Hematopoietic multipotent progenitor cell treated with erythropoietin and hydrocortisone succinate and interleukin-3 and kit ligand, for 17 days (in vitro differentiated cells): Measurements from ENCODE around the gene DNAJB6.
"Not testable (repeated sequence)": the region's sequence is repeated elsewhere in the genome, so short reads cannot be mapped to it uniquely, and the experiment has no call there.

Experiments
- DNase-seq: peaks from one replicate; pipeline ENCODE4 v3.0.0-alpha.2; 2015; ENCODE audit warnings: low spot score

DNAJB6 gene

DNA sequence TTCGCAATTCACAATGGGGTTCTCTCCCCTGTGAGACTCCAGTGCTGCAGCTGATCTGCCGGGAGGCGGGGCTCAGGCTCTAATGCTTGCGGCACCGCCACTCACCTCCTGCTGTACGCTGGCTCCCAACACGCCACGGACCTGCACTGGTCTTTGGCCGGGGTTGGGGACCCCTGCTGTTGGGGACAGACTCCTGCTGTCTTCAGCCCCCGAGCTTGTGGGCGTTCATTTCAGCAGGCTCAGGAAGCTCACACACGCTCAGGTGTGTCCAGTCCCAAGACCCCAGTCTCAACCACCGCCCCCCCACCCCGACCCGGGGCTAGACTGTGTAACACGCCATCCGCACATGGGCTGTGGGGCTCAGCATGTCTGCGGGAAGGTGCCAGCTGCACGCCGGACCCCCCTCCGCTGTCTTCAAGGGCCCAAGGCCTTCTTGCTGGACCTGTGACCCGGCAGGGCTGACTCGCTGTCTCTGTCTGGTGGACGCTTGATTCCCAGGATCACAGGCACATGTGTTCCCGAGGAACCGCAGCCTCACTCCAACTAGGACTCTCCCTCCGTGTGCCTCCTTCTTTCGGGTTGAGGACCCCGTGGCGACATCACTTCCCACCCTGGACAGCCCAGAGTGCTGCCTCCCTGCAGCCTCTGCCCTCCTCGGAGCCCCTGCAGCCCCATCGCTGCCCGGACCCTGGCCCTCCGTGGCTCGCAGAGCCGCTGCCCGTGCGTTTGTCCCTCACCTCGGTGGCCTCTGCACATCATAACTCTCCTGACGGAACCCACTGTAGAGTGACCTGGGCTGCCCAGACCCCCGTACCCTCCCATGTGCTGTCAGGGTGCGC is 106.4 kb downstream of the DNAJB6 start:
- no peak for DNase-seq

DNA sequence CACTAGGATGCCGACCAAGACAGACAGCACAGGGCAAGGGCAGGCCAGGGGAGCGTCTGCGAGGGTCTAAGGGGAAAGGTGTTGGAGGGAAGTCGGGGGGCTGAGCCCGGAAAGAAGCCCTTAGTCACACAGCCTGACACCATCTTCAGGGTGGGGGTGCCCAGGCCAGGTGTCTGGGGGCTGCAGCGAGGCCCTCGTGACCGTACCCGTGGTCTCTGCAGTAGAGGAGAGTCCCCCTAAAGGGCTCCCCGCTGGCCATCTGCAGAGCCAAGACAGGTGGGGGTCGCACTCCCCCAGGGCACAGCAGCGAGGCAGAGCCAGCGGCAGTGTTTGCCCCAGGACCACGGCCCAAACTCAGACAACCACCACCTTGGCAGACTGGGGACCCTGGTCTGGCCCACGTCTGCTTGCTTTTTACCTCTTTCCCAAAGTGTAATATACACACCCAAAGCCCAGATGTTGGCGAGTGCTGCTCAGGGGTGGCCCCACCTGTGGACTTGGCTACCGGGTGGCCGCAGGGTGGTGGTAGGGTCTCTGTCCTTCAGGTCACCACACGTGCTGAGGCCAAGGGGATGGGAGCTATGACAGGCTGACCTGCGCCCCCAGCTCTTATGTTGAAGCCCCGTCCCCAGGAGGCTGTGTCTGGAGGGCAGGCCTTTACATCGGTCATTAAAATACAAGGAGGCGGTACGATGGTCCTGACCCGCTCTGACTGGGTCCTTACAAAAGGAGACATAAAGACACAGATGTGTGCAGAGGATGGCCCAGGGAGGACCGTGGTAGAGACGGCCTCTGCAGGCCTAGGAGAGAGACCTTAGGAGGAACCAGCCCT is 107.4 kb downstream of the DNAJB6 start:
- DNase-seq = no peak

DNA sequence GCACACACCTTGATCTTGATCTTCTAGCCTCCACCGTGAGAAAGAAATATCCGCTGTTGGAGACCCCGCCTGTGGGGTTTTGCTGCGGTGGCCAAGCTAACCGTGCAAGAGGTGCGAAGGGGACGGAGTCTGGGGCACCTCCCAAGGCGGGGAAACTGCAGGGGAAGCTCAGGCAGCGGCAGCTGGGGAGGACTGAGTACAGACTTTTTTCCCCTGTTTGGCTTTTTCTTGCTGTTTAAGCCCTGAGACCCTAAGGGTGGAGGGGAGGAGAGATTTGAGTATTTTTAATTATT is 108.0 kb downstream of the DNAJB6 start:
- DNase-seq = no peak

DNA sequence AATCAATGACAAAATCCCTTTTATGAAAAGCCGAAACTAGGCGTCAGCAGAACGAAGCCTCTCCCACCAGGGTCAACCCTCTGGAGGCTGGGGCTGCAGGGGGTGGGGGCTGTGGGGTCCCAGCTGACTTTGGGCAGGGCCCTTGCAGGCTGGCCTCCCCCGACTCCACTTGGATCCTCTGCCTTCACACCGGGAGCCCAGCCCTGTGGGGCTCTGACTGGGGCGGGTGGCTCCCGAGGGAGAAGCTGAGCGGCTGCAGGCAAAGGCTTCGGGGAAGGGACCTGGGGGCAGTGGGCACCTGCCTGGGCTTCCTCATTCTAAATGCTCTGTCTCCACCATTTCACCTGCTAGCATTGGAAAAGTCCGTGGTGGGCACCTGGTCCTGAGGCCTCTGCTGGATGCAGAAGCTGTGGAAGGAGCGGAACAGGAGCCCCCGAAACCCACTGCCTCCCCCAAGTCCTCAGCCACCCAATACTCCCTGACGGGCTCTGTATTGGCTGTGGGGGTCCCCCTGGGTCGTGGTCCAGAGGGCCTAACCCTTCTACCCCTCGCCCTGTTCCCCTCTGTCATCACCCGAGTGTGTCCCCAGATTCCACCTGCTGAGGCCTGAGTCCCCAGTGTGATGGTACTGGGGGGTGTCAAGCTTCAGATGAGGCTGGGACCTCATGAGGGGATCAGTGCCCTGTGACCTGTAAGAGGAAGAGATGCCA is 108.6 kb downstream of the DNAJB6 start:
- DNase-seq = no peak

DNA sequence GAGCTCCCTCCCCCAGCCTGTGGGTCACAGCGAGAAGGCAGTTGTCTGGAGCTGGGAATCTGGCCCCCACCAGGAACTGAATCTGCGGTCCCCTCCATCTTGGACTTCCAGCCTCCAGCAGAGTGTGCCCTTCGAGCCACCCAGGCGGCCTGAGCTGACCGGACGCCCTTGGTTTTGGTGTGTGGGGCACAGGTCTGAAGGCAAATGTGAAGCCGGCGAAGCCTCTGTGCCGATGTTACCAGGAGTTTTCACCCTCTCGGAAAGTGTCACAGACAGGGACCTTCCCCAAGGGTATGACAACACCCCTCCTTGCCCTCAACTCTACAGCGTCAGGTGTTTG is 109.1 kb downstream of the DNAJB6 start:
- DNase-seq = no peak

DNA sequence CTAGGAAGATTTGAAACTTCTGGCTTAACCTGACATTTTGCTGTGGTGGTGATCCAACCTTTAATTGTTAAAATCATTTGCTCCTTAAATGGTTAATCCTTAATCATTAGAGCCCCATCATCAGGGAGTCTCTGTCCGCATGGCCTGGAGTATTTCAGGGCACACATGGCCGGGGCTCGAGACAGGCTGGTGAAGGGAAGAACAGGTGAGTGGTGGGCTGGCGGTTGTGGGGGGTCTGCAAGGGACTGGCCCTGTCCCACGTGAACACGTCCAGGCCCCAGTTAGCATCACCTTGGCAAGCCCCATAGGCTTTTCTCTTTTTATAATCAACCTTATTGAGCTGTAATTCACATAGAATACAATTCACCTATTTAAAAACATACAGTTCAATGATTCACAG is 109.5 kb downstream of the DNAJB6 start:
- DNase-seq = no peak

DNA sequence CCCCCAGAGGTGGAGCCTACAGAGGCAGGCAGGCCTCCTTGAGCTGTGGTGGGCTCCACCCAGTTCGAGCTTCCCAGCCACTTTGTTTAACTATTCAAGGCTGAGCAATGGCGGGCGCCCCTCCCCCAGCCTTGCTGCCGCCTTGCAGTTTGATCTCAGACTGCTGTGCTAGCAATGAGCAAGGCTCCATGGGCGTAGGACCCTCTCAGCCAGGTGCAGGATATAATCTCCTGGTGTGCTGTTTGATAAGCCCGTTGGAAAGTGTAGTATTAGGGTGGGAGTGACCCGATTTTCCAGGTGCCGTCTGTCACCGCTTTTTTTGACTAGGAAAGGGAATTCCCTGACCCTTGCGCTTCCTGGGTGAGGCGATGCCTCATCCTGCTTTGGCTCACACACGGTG is 117.2 kb downstream of the DNAJB6 start:
- not testable (repeated sequence) for DNase-seq

DNA sequence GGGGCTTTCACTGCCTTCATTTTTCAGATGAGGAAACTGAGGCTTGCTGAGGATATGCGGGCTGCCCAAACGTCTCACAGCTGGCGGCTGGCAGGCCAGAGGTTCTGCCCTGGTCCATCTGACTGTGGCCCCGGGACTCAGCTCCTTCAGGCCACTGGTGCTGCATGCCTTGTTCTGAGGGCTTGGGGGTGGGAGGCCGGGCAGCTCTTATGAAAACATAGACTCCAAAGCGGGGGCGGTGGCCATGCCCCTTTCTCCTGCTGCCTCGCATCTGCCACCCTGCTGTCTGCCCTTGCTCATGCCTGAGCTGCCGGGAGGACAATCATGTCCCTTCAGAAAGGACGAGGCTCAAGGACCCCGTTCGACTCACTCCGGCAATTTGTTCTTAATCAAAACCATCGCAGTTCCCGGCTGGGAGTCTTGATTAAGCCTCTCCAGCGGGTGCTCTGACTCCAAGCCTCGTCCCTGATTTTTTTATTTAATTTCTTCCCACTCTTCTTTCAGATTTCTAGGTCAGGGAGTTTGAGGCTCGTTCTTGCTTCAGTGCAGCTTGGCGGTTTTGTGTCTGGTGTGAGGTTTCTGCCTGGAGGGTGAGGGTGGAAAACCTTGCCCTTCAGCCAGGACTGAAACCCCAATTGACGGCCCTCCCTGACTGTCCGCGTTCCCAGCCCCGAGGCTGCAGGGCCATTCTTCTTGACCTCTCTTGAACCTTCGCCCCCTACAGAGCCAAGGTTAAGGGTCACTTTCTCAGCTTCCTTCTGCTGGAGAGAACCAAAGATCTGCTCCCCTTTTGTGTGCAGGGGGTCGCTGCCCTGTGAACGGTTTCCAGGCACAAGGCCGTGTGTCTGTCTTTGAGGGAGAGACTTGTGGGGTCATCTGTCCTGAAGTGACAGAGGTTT is 120.8 kb downstream of the DNAJB6 start:
- no peak for DNase-seq

DNA sequence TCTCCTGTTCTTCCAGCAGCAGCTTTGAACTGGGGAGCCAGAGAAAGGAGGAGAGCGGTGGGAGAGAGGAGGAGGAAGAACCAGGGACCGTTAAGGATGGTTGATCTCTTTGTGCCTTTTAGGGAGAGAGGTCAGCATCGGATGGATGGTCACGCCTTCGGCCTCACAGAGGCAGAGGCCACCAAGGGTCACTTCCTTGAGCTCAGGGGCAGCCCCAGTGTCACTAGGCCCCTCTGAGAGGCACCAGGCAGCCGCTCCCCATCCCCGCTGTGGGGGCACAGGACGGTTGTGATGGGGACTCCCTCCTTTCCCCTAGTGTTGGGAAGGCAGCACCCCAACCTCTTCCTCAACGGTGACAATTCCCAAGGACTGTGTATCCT is 121.4 kb downstream of the DNAJB6 start:
- no peak for DNase-seq

DNA sequence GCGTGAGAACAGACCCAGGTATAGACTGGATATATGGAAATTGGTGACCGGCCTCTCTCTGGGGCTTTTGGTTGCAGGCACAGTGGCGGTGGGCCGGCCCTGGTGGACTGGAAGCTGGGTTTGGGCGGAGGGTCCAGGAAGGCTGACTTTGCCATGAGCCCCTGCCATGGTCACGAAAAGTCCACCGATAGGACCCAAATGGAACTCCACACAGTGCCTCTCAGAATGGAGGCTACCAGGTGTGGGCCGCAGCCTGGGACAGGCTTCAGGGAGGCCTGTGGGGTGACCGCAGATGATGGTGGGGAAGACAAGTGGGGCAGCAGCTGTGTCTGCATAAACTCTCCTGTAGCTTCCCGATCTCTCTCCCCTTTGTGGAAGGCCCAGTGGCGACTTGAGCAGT is 123.2 kb downstream of the DNAJB6 start:
- no peak for DNase-seq

DNA sequence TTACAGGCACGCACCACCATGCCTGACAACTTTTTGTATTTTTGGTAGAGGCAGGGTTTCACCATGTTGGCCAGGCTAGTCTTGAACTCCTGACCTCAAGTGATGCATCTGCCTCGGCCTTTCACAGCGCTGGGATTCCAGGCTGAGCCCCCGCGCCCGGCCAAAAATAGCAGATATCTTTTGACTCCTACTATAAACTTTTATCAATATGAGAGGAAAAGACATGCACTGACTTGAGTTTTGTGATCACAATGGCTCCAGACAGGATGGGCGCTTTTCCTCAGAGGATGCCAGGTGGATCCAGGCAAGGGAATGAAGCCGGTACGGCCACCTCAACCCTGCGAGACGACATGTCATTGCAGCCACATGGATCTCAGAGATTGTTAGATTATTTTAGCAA is 123.9 kb downstream of the DNAJB6 start:
- no peak for DNase-seq

DNA sequence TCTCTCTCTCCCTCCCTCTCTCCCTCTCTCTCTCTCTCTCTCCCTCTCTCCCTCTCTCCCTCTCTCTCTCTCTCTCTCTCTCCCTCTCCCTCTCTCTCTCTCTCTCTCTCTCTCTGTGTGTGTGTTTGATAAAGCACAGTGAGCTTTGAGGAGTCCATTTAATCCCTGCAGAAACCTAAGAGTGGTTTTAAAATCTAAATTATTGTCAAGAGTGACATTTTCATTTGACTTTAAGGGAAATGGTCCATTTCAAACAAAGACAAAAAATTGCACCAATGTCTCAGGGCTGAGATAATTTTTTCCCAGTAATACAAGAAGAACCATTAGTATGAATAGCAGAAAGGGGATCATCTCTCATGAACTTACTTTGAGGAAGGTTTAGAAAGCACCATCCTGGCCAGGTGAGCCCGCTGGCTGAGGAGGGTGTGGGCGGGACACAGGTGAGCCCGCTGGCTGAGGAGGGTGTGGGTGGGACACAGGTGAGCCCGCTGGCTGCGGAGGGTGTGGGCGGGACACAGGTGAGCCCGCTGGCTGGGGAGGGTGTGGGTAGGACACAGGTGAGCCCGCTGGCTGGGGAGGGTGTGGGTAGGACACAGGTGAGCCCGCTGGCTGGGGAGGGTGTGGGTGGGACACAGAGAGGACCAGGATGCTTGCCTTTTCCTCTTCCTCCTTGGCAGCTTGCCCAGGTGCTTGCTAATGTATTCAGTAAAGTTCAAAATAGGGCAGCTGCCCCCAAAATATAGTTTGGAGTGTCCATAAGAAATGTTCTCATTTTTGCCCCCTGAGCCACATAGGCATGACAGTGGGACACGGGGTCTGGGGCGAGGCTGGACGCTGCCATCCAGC is 125.0 kb downstream of the DNAJB6 start:
- no peak for DNase-seq

DNA sequence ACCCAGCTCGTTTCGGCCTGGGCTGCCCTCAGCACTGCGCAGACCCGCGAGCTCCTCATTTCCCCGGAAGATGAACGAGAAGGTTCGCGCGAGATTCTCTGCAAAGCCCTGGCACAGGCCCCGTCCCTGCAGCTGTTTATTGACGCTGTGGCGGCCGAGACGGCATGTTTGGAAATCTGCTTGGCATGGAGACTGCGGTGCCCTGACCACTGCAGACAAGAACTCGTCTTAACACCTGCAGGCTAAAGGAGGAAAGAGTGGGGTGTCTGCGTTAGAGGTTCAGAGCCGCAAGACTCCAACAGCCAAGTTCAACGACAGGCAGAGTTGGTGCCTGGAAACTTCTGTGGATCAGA is 125.6 kb downstream of the DNAJB6 start:
- no peak for DNase-seq

DNA sequence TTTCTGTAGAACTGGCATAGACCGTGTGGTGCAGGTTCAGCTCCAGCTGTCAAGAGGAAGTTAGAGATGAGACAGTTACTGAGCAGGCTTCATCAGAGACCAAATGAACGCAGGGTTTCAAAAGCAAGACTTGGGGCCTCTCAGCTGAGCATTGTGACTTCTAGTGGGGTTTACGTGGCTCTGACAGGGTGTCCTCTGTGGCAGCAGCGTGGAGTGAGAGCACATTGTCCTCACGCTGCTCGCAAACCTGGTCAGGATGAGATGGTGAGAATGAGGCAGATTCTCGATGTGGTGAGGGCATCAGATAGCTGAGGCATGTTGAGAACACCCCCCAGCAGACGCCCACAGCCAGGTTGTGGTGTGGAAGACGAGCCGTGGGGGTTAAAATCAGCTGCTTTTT is 126.0 kb downstream of the DNAJB6 start:
- DNase-seq = no peak

DNA sequence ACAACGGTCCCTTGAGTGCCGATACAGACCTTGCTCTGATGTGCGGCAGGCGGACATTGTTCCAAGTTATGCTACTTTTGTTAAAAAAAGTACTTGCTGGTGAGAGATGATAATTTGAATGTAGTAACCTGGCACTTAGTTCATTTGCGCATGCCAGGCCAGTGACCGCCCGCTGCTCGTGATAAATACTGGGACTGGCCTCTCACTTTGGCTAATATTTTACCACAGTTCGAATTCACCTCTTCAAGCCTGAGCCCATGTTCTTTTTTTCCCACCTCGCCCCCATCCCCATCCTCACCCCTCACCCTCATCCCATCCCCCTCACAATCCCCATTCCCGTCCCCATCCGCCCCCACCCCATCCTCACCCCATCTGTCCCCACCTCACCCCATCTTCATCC is 126.4 kb downstream of the DNAJB6 start:
- no peak for DNase-seq

DNA sequence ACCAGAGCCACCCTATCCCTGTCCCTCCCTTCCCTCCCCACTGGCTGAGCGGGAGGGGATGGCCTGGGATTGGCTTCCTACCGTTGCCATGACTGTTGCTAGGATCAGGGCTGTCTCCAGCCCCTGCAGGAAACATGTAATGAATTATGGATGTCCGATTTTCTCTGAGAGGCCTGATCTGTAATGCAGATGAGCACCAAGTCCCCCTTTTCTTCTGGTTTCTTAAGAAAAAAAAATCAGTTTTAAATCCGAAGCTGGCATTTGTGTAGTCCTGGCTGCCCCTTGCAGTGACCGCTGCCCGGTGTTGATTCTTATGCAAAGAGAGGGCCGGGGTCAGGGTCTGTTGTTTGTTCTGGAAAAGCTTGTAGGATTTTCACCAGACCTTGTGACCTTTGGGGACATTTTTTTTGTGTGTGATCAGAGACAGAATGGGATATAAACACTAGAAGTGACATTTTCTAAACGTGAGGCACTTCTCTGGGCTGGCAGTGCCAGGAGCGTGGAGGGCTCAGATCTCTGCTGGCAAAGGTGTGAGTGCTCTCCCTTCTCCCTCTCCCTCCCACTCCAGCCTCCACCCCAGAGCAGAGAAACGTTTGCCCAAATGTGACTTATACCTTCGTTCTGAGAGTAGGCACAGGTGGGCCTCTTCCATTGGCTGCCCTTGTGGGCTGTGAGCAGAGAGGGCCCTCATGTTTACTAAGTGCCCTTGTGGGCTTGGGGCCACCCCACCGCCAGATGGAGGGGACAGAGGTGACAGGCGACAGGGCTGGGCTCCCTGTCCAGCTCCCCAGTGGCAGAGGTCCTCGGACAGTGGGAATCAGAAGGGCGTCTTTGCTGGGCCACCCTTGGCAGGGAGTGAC is 127.5 kb downstream of the DNAJB6 start:
- DNase-seq = no peak

DNA sequence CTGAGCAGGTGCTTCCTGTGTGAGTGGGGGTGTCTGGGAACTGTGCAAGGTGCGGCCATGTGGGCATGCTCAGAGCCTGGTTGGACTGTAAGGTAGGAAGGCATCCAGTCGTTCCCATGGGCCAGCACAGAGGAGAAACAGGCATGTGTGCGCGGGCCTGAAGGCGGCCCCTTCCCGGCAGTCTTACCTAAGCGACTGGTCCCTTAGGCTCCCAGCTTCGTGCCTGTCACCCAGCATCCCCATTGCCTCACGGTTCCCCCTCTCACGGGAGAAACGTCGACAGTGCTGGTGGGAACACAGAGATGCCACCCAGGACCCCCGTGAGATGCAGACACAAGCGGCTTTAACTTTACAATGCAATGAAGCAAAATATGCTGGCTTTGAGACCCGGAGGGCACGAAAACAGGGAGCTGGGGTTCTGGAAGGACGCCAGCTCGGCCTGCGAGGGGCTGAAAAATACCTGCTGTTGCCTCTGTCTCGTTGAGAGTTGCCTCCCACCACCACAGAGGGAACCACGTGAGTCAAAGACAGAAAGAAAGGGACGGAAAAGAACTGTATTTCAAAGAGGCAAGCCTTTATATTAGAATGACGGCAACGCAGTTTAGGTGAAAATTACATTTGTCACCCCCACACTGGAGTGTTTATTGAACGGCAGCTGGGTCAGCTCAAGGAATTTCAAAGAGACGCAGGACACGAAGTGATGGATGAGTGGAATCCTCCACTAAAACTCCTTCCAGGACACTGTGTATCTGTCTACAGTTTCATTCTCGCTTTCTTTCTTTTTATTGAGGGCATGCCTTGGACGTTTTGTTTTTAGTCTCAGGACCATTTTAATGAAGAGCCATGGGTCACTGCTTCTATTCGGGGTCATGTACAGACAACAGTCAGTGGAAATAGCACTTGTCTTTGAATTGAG is 128.4 kb downstream of the DNAJB6 start:
- no peak for DNase-seq

DNA sequence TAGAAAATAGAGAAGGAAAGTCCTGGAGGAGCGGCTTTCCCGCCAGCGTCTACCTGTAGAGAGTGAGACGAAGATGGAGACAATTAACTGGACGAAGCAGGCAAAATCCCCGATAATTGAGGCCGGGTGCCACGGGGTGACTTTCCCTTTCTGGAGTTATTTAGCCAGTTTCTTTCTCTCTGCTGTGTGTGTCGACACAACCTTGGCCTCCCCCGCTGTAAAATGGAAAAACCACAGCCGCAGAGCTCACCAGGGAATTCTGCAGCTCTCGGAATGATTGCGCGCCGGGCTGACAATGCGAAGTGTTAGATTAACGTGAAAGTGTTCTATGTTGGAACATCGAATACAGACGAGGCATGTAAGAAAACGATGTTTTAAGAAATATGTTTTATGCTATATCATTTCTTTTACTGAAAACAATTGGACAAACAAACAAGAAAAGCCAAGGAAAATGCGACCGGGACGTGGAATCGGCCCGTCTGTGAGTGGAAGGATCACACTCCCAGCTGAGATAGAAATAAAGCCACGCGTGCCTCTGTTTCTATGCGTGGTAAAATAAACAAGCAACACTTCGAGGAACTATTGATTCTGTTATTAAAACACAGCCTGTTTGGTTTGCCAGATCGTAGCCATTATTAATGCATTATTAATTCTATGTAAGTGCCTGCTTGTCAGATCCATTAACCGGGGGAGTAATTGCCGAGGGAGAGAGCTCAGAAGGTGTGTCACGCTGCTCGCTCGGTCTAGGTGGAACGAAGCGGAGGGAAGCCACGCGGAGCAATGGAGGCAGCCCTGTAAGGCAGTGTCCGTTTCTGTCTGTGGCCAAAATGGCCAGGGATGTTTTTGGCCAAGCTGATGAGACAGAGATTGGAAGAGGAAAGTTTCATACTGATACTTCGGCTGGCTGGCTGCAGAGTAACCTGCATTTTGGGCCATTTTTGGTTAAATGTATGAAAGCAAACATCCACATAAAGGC is 129.4 kb downstream of the DNAJB6 start:
- no peak for DNase-seq
